ENCODE results near the gene TMEM60.
"Not testable (repeated sequence)": the region's sequence is repeated elsewhere in the genome, so short reads cannot be mapped to it uniquely, and the experiment has no call there.

Gene TMEM60

DNA sequence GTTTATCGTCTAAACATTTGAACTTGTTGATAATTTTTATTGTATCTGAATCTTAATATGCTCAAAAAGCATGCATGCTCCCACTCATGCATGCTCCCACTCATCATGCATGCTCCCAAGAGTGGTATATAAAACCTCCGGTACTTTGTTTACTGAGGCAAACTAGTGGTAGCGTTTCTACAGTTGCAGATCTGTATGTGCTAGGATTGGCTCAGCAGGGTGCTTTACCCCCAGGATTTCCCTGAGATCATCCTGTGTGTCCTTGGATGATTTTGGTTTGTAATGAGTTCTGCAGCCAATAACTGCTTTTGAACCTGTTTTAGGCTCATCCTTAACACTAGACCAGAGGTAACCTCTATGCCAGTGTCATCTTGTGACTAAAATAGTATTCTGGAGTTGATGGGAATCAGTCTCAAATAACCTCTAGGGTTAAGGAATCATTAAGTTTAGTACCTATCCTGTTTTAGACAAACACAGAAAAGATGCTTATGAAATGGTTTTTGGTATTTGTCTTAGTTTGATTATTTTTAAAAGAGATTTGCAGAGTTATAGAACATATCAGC lies 40.8 kb upstream of the TMEM60 start:
- no peak overlapping the region for H3K4me2 ChIP-seq (ENCODE audit: low read length)
- H3K79me2 ChIP-seq (ENCODE audit: low read length) = peaks cover 4% of the 10 kb centered on the region; the same call in 1 of the 2 replicates

DNA sequence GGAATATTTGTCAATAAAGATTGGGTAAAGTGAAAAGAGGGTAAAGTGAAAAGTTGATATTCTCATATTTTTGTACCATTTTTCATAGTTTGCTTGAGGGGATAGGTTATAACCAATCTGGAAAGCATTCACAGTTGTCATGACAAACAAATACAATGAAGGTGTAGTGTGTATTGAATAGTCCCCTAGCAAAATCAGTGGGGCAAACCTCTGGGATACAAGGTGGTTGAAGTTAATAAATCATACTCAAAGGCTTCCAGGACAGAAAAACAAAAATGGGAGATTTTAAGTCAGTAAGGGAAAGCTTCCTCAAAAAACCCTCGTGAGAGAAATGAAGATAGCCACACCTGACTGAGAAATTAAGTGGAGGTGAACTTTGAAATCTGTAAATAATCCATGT lies 39.7 kb upstream of the TMEM60 start:
- no peaks in the 10 kb centered on the region for H3K27me3 ChIP-seq (ENCODE audit: low read depth, low read length)
- no peaks in the 10 kb centered on the region for H4K20me1 ChIP-seq (ENCODE audit: insufficient read depth, low read length)
- H3K4me3 ChIP-seq (ENCODE audit: low read length) = no peak overlapping the region
- no peak overlapping the region for H2AFZ ChIP-seq (ENCODE audit: low read depth, low read length)
- H3K9me3 ChIP-seq (ENCODE audit: insufficient read depth, low read length) = no peaks in the 10 kb centered on the region
- H3K9ac ChIP-seq (ENCODE audit: low read length) = no peak overlapping the region
- H3K4me2 ChIP-seq (ENCODE audit: low read length) = no peak overlapping the region
- H3K36me3 ChIP-seq (replicated peaks; ENCODE audit: low read depth, low read length) = no peaks in the 10 kb centered on the region
- no peak overlapping the region for H3K27ac ChIP-seq (ENCODE audit: low read length)
- peaks cover 4% of the 10 kb centered on the region; the same call in 1 of the 2 replicates for H3K79me2 ChIP-seq (ENCODE audit: low read length)
- TF ChIP-seq, protein P1, sequence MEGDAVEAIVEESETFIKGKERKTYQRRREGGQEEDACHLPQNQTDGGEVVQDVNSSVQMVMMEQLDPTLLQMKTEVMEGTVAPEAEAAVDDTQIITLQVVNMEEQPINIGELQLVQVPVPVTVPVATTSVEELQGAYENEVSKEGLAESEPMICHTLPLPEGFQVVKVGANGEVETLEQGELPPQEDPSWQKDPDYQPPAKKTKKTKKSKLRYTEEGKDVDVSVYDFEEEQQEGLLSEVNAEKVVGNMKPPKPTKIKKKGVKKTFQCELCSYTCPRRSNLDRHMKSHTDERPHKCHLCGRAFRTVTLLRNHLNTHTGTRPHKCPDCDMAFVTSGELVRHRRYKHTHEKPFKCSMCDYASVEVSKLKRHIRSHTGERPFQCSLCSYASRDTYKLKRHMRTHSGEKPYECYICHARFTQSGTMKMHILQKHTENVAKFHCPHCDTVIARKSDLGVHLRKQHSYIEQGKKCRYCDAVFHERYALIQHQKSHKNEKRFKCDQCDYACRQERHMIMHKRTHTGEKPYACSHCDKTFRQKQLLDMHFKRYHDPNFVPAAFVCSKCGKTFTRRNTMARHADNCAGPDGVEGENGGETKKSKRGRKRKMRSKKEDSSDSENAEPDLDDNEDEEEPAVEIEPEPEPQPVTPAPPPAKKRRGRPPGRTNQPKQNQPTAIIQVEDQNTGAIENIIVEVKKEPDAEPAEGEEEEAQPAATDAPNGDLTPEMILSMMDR (IDR thresholded peaks at IDR 0.05; ENCODE audit: low read depth, low read length) = no peak
- no peak for TF ChIP-seq EZH2phosphoT487 (IDR thresholded peaks at IDR 0.05; ENCODE audit: low read depth)
- no peaks in the 10 kb centered on the region for H3K4me1 ChIP-seq (ENCODE audit: low read length)

More for the DNA sequence above, 40.8 kb upstream of the TMEM60 start:
- Histone ChIP-seq H3K4me3 (ENCODE audit: low read length) (no peak overlapping the region), H3K9me3 (ENCODE audit: insufficient read depth, low read length) (no peaks in the 10 kb centered on the region), H2AFZ (ENCODE audit: low read depth, low read length) (no peak overlapping the region), H3K36me3 (replicated peaks; ENCODE audit: low read depth, low read length) (no peaks in the 10 kb centered on the region), H3K4me1 (ENCODE audit: low read length) (no peaks in the 10 kb centered on the region), H4K20me1 (ENCODE audit: insufficient read depth, low read length) (no peaks in the 10 kb centered on the region), H3K27ac (ENCODE audit: low read length) (no peak overlapping the region), H3K9ac (ENCODE audit: low read length) (no peak overlapping the region), H3K27me3 (ENCODE audit: low read depth, low read length) (no peaks in the 10 kb centered on the region)
- TF ChIP-seq EZH2phosphoT487 (IDR thresholded peaks at IDR 0.05; ENCODE audit: low read depth) = no peak
- TF ChIP-seq, protein P1 (IDR thresholded peaks at IDR 0.05; ENCODE audit: low read depth, low read length) = no peak

DNA sequence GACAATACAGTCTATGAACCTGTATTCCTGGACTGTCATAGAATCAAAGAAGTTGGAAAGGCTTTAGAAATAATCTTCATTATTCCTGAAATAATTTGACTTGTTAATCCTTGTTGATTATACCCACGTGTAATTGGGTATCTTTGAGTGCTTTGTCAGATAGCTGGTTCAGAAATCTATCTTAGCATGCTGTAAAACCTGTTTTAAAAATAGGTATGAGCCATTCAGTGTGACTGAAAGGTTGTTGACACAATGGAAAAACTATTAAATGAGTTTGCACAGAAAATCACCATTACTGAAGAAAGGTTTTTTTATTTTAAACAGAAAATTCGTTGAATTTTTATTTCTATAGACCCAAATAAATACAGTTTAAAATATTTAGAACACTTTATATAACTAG lies 39.0 kb upstream of the TMEM60 start:
- Histone ChIP-seq H3K27ac (ENCODE audit: low read length) (no peak overlapping the region), H3K4me1 (ENCODE audit: low read length) (no peaks in the 10 kb centered on the region), H2AFZ (ENCODE audit: low read depth, low read length) (no peak overlapping the region), H3K27me3 (ENCODE audit: low read depth, low read length) (no peaks in the 10 kb centered on the region), H3K9ac (ENCODE audit: low read length) (no peak overlapping the region), H3K79me2 (ENCODE audit: low read length) (peaks cover 4% of the 10 kb centered on the region; the same call in 1 of the 2 replicates), H3K9me3 (ENCODE audit: insufficient read depth, low read length) (no peaks in the 10 kb centered on the region), H3K4me2 (ENCODE audit: low read length) (no peak overlapping the region), H3K36me3 (replicated peaks; ENCODE audit: low read depth, low read length) (no peaks in the 10 kb centered on the region), H4K20me1 (ENCODE audit: insufficient read depth, low read length) (no peaks in the 10 kb centered on the region), H3K4me3 (ENCODE audit: low read length) (no peak overlapping the region)
- TF ChIP-seq, protein P1 (IDR thresholded peaks at IDR 0.05; ENCODE audit: low read depth, low read length) = no peak

DNA sequence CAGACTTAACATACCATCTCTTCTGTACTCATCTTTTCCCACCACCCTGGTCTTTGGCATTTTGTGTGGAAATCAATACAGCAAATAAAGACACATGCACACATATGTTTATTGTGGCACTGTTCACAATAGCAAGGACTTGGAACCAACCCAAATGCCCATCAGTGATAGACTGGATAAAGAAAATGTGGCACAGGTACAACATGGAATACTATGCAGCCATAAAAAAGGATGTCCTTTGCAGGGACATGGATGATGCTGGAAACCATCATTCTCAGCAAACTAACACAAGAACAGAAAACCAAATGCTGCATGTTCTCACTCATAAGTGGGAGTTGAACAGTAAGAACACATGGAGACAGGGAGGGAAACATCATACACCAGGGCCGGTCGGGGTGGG lies 38.2 kb upstream of the TMEM60 start:
- not testable (repeated sequence) for H3K4me2 ChIP-seq (ENCODE audit: low read length); H2AFZ ChIP-seq (ENCODE audit: low read depth, low read length); H4K20me1 ChIP-seq (ENCODE audit: insufficient read depth, low read length); H3K27me3 ChIP-seq (ENCODE audit: low read depth, low read length); H3K4me3 ChIP-seq (ENCODE audit: low read length); H3K27ac ChIP-seq (ENCODE audit: low read length); H3K9me3 ChIP-seq (ENCODE audit: insufficient read depth, low read length); H3K9ac ChIP-seq (ENCODE audit: low read length); H3K79me2 ChIP-seq (ENCODE audit: low read length); H3K4me1 ChIP-seq (ENCODE audit: low read length); H3K36me3 ChIP-seq (replicated peaks; ENCODE audit: low read depth, low read length)

Measured in OCI-LY3 (cell line).